Mucosa of rectum (tissue), 2 donors: ENCODE results near the gene MPP3.
A peak's percentile ranks its signal among the peaks of the same experiment; 100 is the strongest.
"Not testable (repeated sequence)": the region's sequence is repeated elsewhere in the genome, so short reads cannot be mapped to it uniquely, and the experiment has no call there.

Source experiments
- H3K27ac ChIP-seq, 2 donors: one replicate each; pipeline ENCODE4 v1.7.0; 2013; ENCODE audit warnings: inconsistent platforms in 2 of 2, low read depth in 2 of 2, low read length in 2 of 2
- H3K27me3 ChIP-seq, 2 donors: one replicate each; pipeline ENCODE4 v1.7.0; 2013; ENCODE audit warnings: low read length in 2 of 2; ENCODE audit not compliant: control insufficient read depth in 2 of 2, insufficient read depth in 2 of 2
- H3K36me3 ChIP-seq, 2 donors: one replicate each; pipeline ENCODE4 v1.7.0; 2013; ENCODE audit warnings: low read length in 2 of 2; ENCODE audit not compliant: control insufficient read depth in 2 of 2, insufficient read depth in 2 of 2
- H3K4me1 ChIP-seq, 2 donors: one replicate each; pipeline ENCODE4 v1.7.0; 2013; ENCODE audit warnings: low read length in 2 of 2, mild to moderate bottlenecking in 1 of 2; ENCODE audit not compliant: control insufficient read depth in 2 of 2, insufficient read depth in 2 of 2
- H3K4me3 ChIP-seq, 2 donors: one replicate each; pipeline ENCODE4 v1.7.0; 2013; ENCODE audit warnings: low read length in 2 of 2
- H3K9ac ChIP-seq, 2 donors: one replicate each; pipeline ENCODE4 v1.7.0; 2013; ENCODE audit warnings: low read length in 2 of 2, low read depth in 1 of 2, mild to moderate bottlenecking in 1 of 2
- H3K9me3 ChIP-seq, 2 donors: one replicate each; pipeline ENCODE4 v1.7.0; 2013; ENCODE audit warnings: low read length in 2 of 2; ENCODE audit not compliant: control insufficient read depth in 2 of 2
- donor health status: healthy.
- donor health status: Normal muscosa, but diverticular disease.

The MPP3 gene

DNA sequence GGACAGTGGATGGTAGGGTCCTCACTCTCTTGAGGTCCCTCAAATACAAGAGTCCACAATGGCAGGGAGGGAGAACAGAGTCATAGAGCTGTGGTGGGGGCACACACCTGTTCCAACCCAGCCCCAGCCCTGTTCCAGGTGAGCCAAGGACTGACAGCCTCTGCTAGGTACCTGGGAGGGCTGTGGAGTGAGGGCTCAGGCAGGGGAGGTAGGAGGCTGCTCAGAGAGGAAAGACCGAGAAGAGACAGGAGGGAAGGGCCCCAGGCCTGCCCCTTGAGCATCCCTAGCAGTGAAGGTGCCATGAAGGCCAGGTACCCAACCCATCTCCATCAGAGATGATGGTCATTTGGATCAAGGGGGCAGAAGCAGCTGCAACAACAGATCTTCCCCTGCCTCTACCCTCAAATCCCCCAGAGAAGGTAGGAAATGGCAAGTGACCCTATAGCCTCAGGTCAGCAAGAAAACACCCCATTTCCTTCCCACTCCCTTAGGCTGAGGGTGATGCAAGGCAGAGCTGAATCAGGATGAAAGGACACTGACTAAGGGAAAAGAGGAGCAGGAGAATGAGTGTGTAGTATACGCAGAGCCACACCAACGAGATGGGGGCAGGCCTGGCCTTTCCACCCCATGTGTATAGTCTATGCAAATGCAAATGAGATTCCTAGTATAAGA is 42.7 kb upstream of the MPP3 start:
- Histone ChIP-seq H3K9me3 (no peaks in the 10 kb centered on the region), H3K27ac (no peak overlapping the region), H3K27me3 (no peaks in the 10 kb centered on the region), H3K4me3 (no peak overlapping the region), H3K36me3 (no peaks in the 10 kb centered on the region), H3K4me1 (peaks cover 21 to 41% of the 10 kb centered on the region in 2 donors), H3K9ac (no peak overlapping the region)

GRCh38 chr17:43874293-43874692 is 41.3 kb upstream of the MPP3 start:
- peaks cover 21 to 41% of the 10 kb centered on the region in 2 donors for H3K4me1 ChIP-seq
- H3K36me3 ChIP-seq, result no peaks in the 10 kb centered on the region
- H3K4me3 ChIP-seq, result peak overlapping the region; percentile 24 to 44
- H3K9me3 ChIP-seq, result no peaks in the 10 kb centered on the region
- peak overlapping the region; percentile 76 to 91 for H3K27ac ChIP-seq
- peak overlapping the region; percentile 24 to 62 for H3K9ac ChIP-seq
- H3K27me3 ChIP-seq, result no peaks in the 10 kb centered on the region

DNA sequence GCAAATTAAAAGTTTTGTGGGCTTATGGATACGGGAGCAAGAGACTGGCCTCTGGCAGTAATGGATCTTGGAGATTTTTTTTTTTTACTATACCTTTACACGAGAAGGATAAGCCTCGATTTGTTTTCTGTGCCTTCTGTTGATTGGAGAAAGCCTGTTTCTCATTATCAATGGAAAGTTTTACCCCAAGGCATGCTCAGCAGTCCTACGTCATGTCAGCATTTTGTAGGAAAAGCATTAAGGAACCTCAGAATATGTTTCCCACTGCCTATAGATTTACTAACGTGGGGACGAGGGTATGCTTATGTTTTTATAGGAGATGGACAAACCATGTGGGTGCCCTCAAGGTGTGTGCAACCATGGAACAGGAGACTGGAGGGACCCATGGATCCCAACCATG is 40.9 kb upstream of the MPP3 start:
- Histone ChIP-seq H3K36me3 (no peaks in the 10 kb centered on the region), H3K27ac (peak overlapping the region; percentile 76 to 91), H3K9me3 (no peaks in the 10 kb centered on the region), H3K9ac (peak overlapping the region; percentile 24 to 62), H3K27me3 (no peaks in the 10 kb centered on the region), H3K4me1 (peaks cover 20 to 41% of the 10 kb centered on the region in 2 donors), H3K4me3 (peak overlapping the region in 1 of 2 donors; percentile 28)

- peak overlapping the region in 1 of 2 donors; percentile 74 for H3K9ac ChIP-seq
- peak overlapping the region; percentile 64 to 75 for H3K4me3 ChIP-seq
- no peaks in the 10 kb centered on the region for H3K27me3 ChIP-seq
- H3K4me1 ChIP-seq, result peaks cover 18 to 38% of the 10 kb centered on the region in 2 donors
- peak overlapping the region; percentile 76 to 91 for H3K27ac ChIP-seq
- H3K9me3 ChIP-seq, result no peaks in the 10 kb centered on the region
- H3K36me3 ChIP-seq, result no peaks in the 10 kb centered on the region
These were observed 40.1 kb upstream of the MPP3 start for GRCh38 chr17:43873091-43873490.

DNA sequence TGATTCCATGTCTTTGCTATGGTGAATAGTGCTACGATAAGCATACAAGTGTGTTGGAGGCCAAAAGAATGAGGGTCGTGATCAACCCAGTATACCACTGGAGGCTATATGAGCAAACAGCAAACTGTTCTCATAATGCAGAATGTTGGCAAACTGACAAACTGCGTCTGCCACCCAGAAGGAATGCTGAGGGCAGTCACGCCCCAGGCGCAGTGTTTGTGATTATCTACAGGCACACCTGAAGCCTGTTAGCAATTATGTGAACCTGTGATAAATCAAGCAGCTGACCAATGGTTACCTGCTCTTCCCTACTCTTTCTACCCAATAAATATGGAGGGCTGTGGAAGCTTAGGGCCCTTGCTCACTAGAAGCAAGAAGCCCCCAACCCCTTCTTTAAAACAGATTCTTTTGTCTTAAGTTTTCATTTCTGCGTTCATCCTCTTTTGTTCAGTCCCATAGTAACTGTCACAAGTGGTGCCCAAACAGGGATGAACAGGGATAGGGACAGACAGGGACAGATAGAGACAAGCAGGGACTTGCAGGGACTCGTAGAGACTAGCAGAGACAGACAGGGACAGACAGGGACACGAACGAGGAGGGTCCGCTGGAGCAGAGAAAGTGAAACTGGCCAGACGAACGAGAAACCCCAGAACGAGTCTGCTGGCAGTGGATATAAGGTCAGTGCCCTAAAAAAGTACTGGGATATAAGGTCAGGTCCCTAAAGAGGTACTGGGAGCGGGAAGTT is 39.2 kb upstream of the MPP3 start:
- H3K4me1 ChIP-seq, result peaks cover 18 to 38% of the 10 kb centered on the region in 2 donors
- no peaks in the 10 kb centered on the region for H3K36me3 ChIP-seq
- peak overlapping the region; percentile 76 to 91 for H3K27ac ChIP-seq
- H3K27me3 ChIP-seq, result no peaks in the 10 kb centered on the region
- H3K4me3 ChIP-seq, result peak overlapping the region; percentile 64 to 75
- H3K9me3 ChIP-seq, result no peaks in the 10 kb centered on the region
- H3K9ac ChIP-seq, result peak overlapping the region; percentile 48 to 74

- H3K4me1 ChIP-seq, result peaks cover 6 to 26% of the 10 kb centered on the region in 2 donors
- H3K27me3 ChIP-seq, H3K36me3 ChIP-seq, H3K9ac ChIP-seq, H3K27ac ChIP-seq, H3K9me3 ChIP-seq, H3K4me3 ChIP-seq: not testable (repeated sequence)
These were observed 36.1 kb upstream of the MPP3 start for GRCh38 chr17:43869031-43869430.

GRCh38 chr17:43868226-43868994 is 35.5 kb upstream of the MPP3 start:
- no peak overlapping the region for H3K4me3 ChIP-seq
- H3K27ac ChIP-seq, result no peak overlapping the region
- no peaks in the 10 kb centered on the region for H3K9me3 ChIP-seq
- peaks cover 0 to 5% of the 10 kb centered on the region in 2 donors for H3K27me3 ChIP-seq
- H3K36me3 ChIP-seq, result no peaks in the 10 kb centered on the region
- H3K4me1 ChIP-seq, result peaks cover 0 to 19% of the 10 kb centered on the region in 2 donors
- H3K9ac ChIP-seq, result no peak overlapping the region

GRCh38 chr17:43864161-43864984 is 31.4 kb upstream of the MPP3 start:
- no peak overlapping the region for H3K4me3 ChIP-seq
- H3K27me3 ChIP-seq, result peaks cover 2 to 5% of the 10 kb centered on the region in 2 donors
- no peak overlapping the region for H3K27ac ChIP-seq
- no peaks in the 10 kb centered on the region for H3K9me3 ChIP-seq
- no peaks in the 10 kb centered on the region for H3K36me3 ChIP-seq
- no peaks in the 10 kb centered on the region for H3K4me1 ChIP-seq
- H3K9ac ChIP-seq, result no peak overlapping the region

DNA sequence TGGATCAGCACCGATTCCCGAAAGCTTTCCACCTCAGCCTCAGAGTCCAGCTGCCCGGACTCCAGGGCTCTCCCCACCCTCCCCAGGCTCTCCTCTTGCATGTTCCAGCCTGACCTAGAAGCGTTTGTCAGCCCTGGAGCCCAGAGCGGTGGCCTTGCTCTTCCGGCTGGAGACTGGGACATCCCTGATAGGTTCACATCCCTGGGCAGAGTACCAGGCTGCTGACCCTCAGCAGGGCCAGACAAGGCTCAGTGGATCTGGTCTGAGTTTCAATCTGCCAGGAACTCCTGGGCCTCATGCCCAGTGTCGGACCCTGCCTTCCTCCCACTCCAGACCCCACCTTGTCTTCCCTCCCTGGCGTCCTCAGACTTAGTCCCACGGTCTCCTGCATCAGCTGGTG is 29.0 kb upstream of the MPP3 start:
- H3K9me3 ChIP-seq, result no peaks in the 10 kb centered on the region
- H3K27me3 ChIP-seq, result peaks cover 2 to 5% of the 10 kb centered on the region in 2 donors
- H3K9ac ChIP-seq, result no peak overlapping the region
- no peaks in the 10 kb centered on the region for H3K4me1 ChIP-seq
- H3K4me3 ChIP-seq, result no peak overlapping the region
- H3K36me3 ChIP-seq, result no peaks in the 10 kb centered on the region
- no peak overlapping the region for H3K27ac ChIP-seq
